GM18511 (cell line): ENCODE measurements around the gene ROR1.

Experiments used
- ATAC-seq: cut with Tn5 transposase; IDR thresholded peaks from one replicate; pipeline ENCODE4 v1.9.1; 2021; ENCODE audit warnings: mild to moderate bottlenecking, moderate library complexity; ENCODE audit not compliant: unreplicated experiment

The ROR1 gene

GRCh38 chr1:63849149-63849548, 75.3 kb downstream of the ROR1 start:
- ATAC-seq, result no peak

GRCh38 chr1:63854091-63854490, 80.3 kb downstream of the ROR1 start:
- ATAC-seq, result no peak

- ATAC-seq, result no peak
Observed at GRCh38 chr1:63855942-63856341, 82.1 kb downstream of the ROR1 start.

- no peak for ATAC-seq
Observed at GRCh38 chr1:63856924-63857323, 83.1 kb downstream of the ROR1 start.

GRCh38 chr1:63857478-63857877, 83.7 kb downstream of the ROR1 start:
- ATAC-seq, result no peak

GRCh38 chr1:63858153-63858552, 84.3 kb downstream of the ROR1 start:
- ATAC-seq, result no peak

- ATAC-seq, result no peak
Observed at GRCh38 chr1:63859480-63860275, 85.9 kb downstream of the ROR1 start.

GRCh38 chr1:63861052-63861691, 87.4 kb downstream of the ROR1 start:
- ATAC-seq, result no peak

GRCh38 chr1:63863145-63863544, 89.3 kb downstream of the ROR1 start:
- ATAC-seq, result no peak

GRCh38 chr1:63864224-63864641, 90.4 kb downstream of the ROR1 start:
- no peak for ATAC-seq

GRCh38 chr1:63865561-63865960, 91.7 kb downstream of the ROR1 start:
- no peak for ATAC-seq

GRCh38 chr1:63866084-63866483, 92.3 kb downstream of the ROR1 start:
- ATAC-seq, result no peak

GRCh38 chr1:63867429-63868176, 93.8 kb downstream of the ROR1 start:
- no peak for ATAC-seq

- ATAC-seq, result no peak
Observed at GRCh38 chr1:63868268-63868781, 94.5 kb downstream of the ROR1 start.

GRCh38 chr1:63870152-63870551, 96.3 kb downstream of the ROR1 start:
- no peak for ATAC-seq

- no peak for ATAC-seq
Observed at GRCh38 chr1:63871463-63871862, 97.6 kb downstream of the ROR1 start.

GRCh38 chr1:63873751-63874150, 99.9 kb downstream of the ROR1 start:
- ATAC-seq, result no peak

GRCh38 chr1:63874278-63874880, 100.6 kb downstream of the ROR1 start:
- no peak for ATAC-seq

- ATAC-seq, result no peak
Observed at GRCh38 chr1:63875636-63876035, 101.8 kb downstream of the ROR1 start.

GRCh38 chr1:63877021-63877767, 103.4 kb downstream of the ROR1 start:
- ATAC-seq, result no peak
